Caco-2 (cell line): ENCODE results near the gene LYRM2. TPM values are rescaled to one million over a fixed set of nuclear protein-coding genes. Genes with fewer than 3 reads are reported as not detected.

ENCODE experiments used
- BruUV-seq: library from RNA; stranded (reverse); fragments of 400-500 nt; replicated peaks from 2 replicates; lab custom pipeline; 2021; lab: Mats Ljungman, UMichigan
- CTCF ChIA-PET: fragments of 300-600 bp; sonication (Branson Sonifier 250); formaldehyde crosslinking; loops from one replicate; lab custom pipeline; 2022; ENCODE audit warnings: antibody characterized with exemption; lab: Charles Lee
- POLR2A ChIA-PET: fragments of 300-600 bp; sonication (Branson Sonifier 250); formaldehyde crosslinking; loops from one replicate; lab custom pipeline; 2022; ENCODE audit warnings: antibody characterized with exemption; lab: Charles Lee
- DNase-seq, 2 experiments: peaks; one replicate each; pipeline versions ENCODE4 v3.0.0 to v3.0.0-alpha.2; 2020 to 2022
- H3K27me3 ChIP-seq: replicated peaks from 2 replicates; pipeline ENCODE4 v1.6.0; 2011; ENCODE audit warnings: low read length; ENCODE audit not compliant: control insufficient read depth, insufficient read depth
- H3K36me3 ChIP-seq: 2 replicates; pipeline ENCODE4 v1.5.1; 2011; ENCODE audit warnings: low read length; ENCODE audit not compliant: control insufficient read depth, insufficient read depth
- H3K4me1 ChIP-seq: fragments of 250-450 bp; sonication (Bioruptor Pico); 2 replicates; pipeline ENCODE4 v1.5.1; 2020; ENCODE audit warnings: mild to moderate bottlenecking
- H3K4me3 ChIP-seq: 2 replicates; pipeline ENCODE4 v1.5.1; 2011; ENCODE audit warnings: low read depth, mild to moderate bottlenecking, control low read depth, low read length
- H3K9me3 ChIP-seq: fragments of 250-450 bp; sonication (Bioruptor Pico); 2 replicates; pipeline ENCODE4 v1.5.1; 2020; ENCODE audit warnings: mild to moderate bottlenecking, moderate library complexity
- H3K27ac Mint-ChIP-seq: one replicate; pipeline ENCODE4 v1.8.0; 2022; ENCODE audit warnings: mixed read lengths; ENCODE audit not compliant: unreplicated experiment
- H3K27me3 Mint-ChIP-seq: one replicate; pipeline ENCODE4 v1.8.0; 2022; ENCODE audit warnings: mixed read lengths; ENCODE audit not compliant: insufficient read depth, unreplicated experiment
- H3K36me3 Mint-ChIP-seq: one replicate; pipeline ENCODE4 v1.8.0; 2022; ENCODE audit warnings: mild to moderate bottlenecking, mixed read lengths; ENCODE audit not compliant: insufficient read depth, unreplicated experiment
- H3K4me1 Mint-ChIP-seq: one replicate; pipeline ENCODE4 v1.8.0; 2022; ENCODE audit warnings: low read depth, mixed read lengths; ENCODE audit not compliant: unreplicated experiment
- H3K4me3 Mint-ChIP-seq: one replicate; pipeline ENCODE4 v1.8.0; 2022; ENCODE audit warnings: mild to moderate bottlenecking, moderate library complexity, mixed read lengths; ENCODE audit not compliant: unreplicated experiment
- H3K9me3 Mint-ChIP-seq: one replicate; pipeline ENCODE4 v1.8.0; 2022; ENCODE audit warnings: mixed read lengths; ENCODE audit not compliant: unreplicated experiment
- CTCF ChIP-seq, 2 experiments: fragments of 200-600 bp in 1 of 2; IDR thresholded peaks; 1 replicate in 1 of 2; 2 replicates in 1 of 2; pipeline versions ENCODE4 v1.5.1 to v1.8.0; 2011 to 2022; ENCODE audit warnings: antibody characterized with exemption in 1 of 2, control low read depth in 1 of 2, inconsistent platforms in 1 of 2, low read depth in 1 of 2, low read length in 1 of 2, mild to moderate bottlenecking in 1 of 2, moderate library complexity in 1 of 2; ENCODE audit not compliant: insufficient read depth in 1 of 2, severe bottlenecking in 1 of 2, unreplicated experiment in 1 of 2
- intact Hi-C: fragments of 100-400 bp; cut with micrococcal nuclease; formaldehyde crosslinking; loops from one replicate; pipeline ENCODE4 v1.10.0; 2022; ENCODE audit not compliant: unreplicated experiment
- total RNA-seq: library from RNA; stranded (reverse); gene quantifications from 2 replicates; pipeline ENCODE4 v1.2.3, GENCODE V29; 2022

LYRM2 gene
- total RNA-seq, 1 experiment from 2014 or later: 40.9 TPM

GRCh38 chr6:89585154-89585553 lies 53.4 kb downstream of the LYRM2 start:
- Histone ChIP-seq H3K27me3 (no peaks in the 10 kb centered on the region), H3K36me3 (no peaks in the 10 kb centered on the region), H3K4me3 (no peak overlapping the region), H3K9me3 (no peaks in the 10 kb centered on the region), H3K4me1 (no peaks in the 10 kb centered on the region)
- POLR2A ChIA-PET: no interaction called here
- Mint-ChIP-seq H3K27me3 (no peaks in the 10 kb centered on the region), H3K27ac (no peak overlapping the region), H3K4me1 (no peaks in the 10 kb centered on the region), H3K4me3 (no peak overlapping the region), H3K9me3 (no peaks in the 10 kb centered on the region), H3K36me3 (no peaks in the 10 kb centered on the region)
- intact Hi-C loops: no loop called here
- no peak for TF ChIP-seq CTCF (IDR thresholded peaks at IDR 0.05; ENCODE audit: insufficient read depth in 1 of 2, low read depth in 1 of 2, low read length in 1 of 2, severe bottlenecking in 1 of 2, unreplicated experiment in 1 of 2)
- DNase-seq: no peak
- no TSS peak for BruUV-seq
- CTCF ChIA-PET: no interaction called here

GRCh38 chr6:89584539-89584938 lies 54.0 kb downstream of the LYRM2 start:
- TF ChIP-seq CTCF (IDR thresholded peaks at IDR 0.05; ENCODE audit: insufficient read depth in 1 of 2, low read depth in 1 of 2, low read length in 1 of 2, severe bottlenecking in 1 of 2, unreplicated experiment in 1 of 2): no peak
- H3K4me3 Mint-ChIP-seq: no peak overlapping the region
- H3K36me3 Mint-ChIP-seq: no peaks in the 10 kb centered on the region
- no peaks in the 10 kb centered on the region for H3K4me1 ChIP-seq
- H3K27me3 ChIP-seq: no peaks in the 10 kb centered on the region
- POLR2A ChIA-PET: no interaction called here
- H3K27ac Mint-ChIP-seq: no peak overlapping the region
- CTCF ChIA-PET: interaction anchor here (0.7 to 1.3 kb wide), 2 partner anchors 14 to 90 kb away, joined by 3 read pairs; no protein-coding TSS in a partner anchor
- no peaks in the 10 kb centered on the region for H3K36me3 ChIP-seq
- H3K4me3 ChIP-seq: no peak overlapping the region
- BruUV-seq: no TSS peak
- H3K27me3 Mint-ChIP-seq: no peaks in the 10 kb centered on the region
- no peaks in the 10 kb centered on the region for H3K4me1 Mint-ChIP-seq
- intact Hi-C loops: no loop called here
- no peak for DNase-seq
- no peaks in the 10 kb centered on the region for H3K9me3 ChIP-seq
- H3K9me3 Mint-ChIP-seq: no peaks in the 10 kb centered on the region

- TF ChIP-seq CTCF (IDR thresholded peaks at IDR 0.05; ENCODE audit: insufficient read depth in 1 of 2, low read depth in 1 of 2, low read length in 1 of 2, severe bottlenecking in 1 of 2, unreplicated experiment in 1 of 2): no peak
- no peaks in the 10 kb centered on the region for H3K27me3 ChIP-seq
- no peaks in the 10 kb centered on the region for H3K4me1 Mint-ChIP-seq
- H3K9me3 Mint-ChIP-seq: no peaks in the 10 kb centered on the region
- H3K4me1 ChIP-seq: no peaks in the 10 kb centered on the region
- BruUV-seq: no TSS peak
- POLR2A ChIA-PET: no interaction called here
- CTCF ChIA-PET: interaction anchor here (1.3 kb wide), 1 partner anchor 15 kb away, joined by 3 read pairs; no protein-coding TSS in a partner anchor
- H3K4me3 Mint-ChIP-seq: no peak overlapping the region
- no peak for DNase-seq
- H3K4me3 ChIP-seq: no peak overlapping the region
- no peaks in the 10 kb centered on the region for H3K9me3 ChIP-seq
- no peak overlapping the region for H3K27ac Mint-ChIP-seq
- H3K36me3 ChIP-seq: no peaks in the 10 kb centered on the region
- no peaks in the 10 kb centered on the region for H3K36me3 Mint-ChIP-seq
- H3K27me3 Mint-ChIP-seq: no peaks in the 10 kb centered on the region
- intact Hi-C loops: no loop called here
Observed at GRCh38 chr6:89583559-89583958, 55.0 kb downstream of the LYRM2 start.
